ENCODE data around the gene PTCHD1. TPM values are rescaled to one million over a fixed set of nuclear protein-coding genes. Genes with fewer than 3 reads are reported as not detected.

Gene PTCHD1
- polyA plus RNA-seq, 1 of the 3 experiments (the other 2 are of a cell fraction), result not detected

- TF ChIP-seq PBX3 (IDR thresholded peaks at IDR 0.05) (no peak), MEF2A (IDR thresholded peaks at IDR 0.05; ENCODE audit: borderline replicate concordance, low read depth) (no peak), CHD2 (IDR thresholded peaks at IDR 0.05; ENCODE audit: low read length, partially characterized antibody) (no peak), TCF12 (IDR thresholded peaks at IDR 0.05) (no peak), FOSL2 (IDR thresholded peaks at IDR 0.05; ENCODE audit: borderline replicate concordance, low read depth) (no peak), USF1 (IDR thresholded peaks at IDR 0.05; ENCODE audit: borderline replicate concordance, low read depth) (no peak)
Measured at GRCh38 chrX:23312136-23312535, 22.5 kb upstream of the PTCHD1 start (continued).

- H2AFZ ChIP-seq (ENCODE audit: low read depth), result no peak overlapping the region
- H3F3A ChIP-seq (replicated peaks; ENCODE audit: insufficient read depth), result no peaks in the 10 kb centered on the region
- no peak overlapping the region for H3K27ac ChIP-seq (ENCODE audit: low read depth in 2 of 2, low read length in 1 of 2)
- ChIA-PET POLR2A (no interaction called here), CTCF (interaction anchor here (0.6 to 2.7 kb wide), 17 partner anchors 9 to 1333 kb away, joined by 3 to 23 read pairs (median 4); no protein-coding TSS in a partner anchor)
- H3K27me3 ChIP-seq (ENCODE audit: insufficient read depth), result no peaks in the 10 kb centered on the region
- DNase-seq, result peak; percentile 69
- no peak overlapping the region for H3K4me2 ChIP-seq
- no peaks in the 10 kb centered on the region for H3K4me1 ChIP-seq (ENCODE audit: control insufficient read depth in 1 of 2, insufficient read depth in 2 of 2, low read depth in 1 of 2, low read length in 1 of 2)
- 11% methylated on average over 11 of the region's 11 CpGs for WGBS (ENCODE audit: low lambda C conversion rate)
- H3K79me2 ChIP-seq (ENCODE audit: insufficient read depth), result no peaks in the 10 kb centered on the region
- no peaks in the 10 kb centered on the region for H3K9me2 ChIP-seq
- H3K9ac ChIP-seq, result no peak overlapping the region
- no peaks in the 10 kb centered on the region for H3K36me3 ChIP-seq (replicated peaks in 1 of 2; ENCODE audit: control insufficient read depth in 1 of 2, insufficient read depth in 2 of 2, low read length in 1 of 2)
- no peaks in the 10 kb centered on the region for H3K9me3 ChIP-seq
- H3K4me3 ChIP-seq (ENCODE audit: low read depth in 2 of 2, low read length in 1 of 2), result no peak overlapping the region
- no peaks in the 10 kb centered on the region for H4K20me1 ChIP-seq (ENCODE audit: insufficient read depth)
- TF ChIP-seq RXRA (IDR thresholded peaks at IDR 0.05; ENCODE audit: borderline replicate concordance, low read depth) (no peak), YY1 (IDR thresholded peaks at IDR 0.05; ENCODE audit: low read depth) (no peak), EZH2phosphoT487 (IDR thresholded peaks at IDR 0.05; ENCODE audit: borderline replicate concordance, low read depth) (no peak), JUND (IDR thresholded peaks at IDR 0.05) (no peak), MEF2A (IDR thresholded peaks at IDR 0.05; ENCODE audit: borderline replicate concordance, low read depth) (no peak), SMC3 (IDR thresholded peaks at IDR 0.05; ENCODE audit: low read depth, low read length) (peak; percentile 43; the same call in 1 of the 2 replicates), NFIC (IDR thresholded peaks at IDR 0.05; ENCODE audit: borderline replicate concordance) (no peak), MXI1 (IDR thresholded peaks at IDR 0.05; ENCODE audit: low read depth, low read length) (no peak), USF2 (IDR thresholded peaks at IDR 0.05; ENCODE audit: borderline replicate concordance, low read depth, low read length) (no peak), FOSL2 (IDR thresholded peaks at IDR 0.05; ENCODE audit: borderline replicate concordance, low read depth) (no peak), IRF3 (IDR thresholded peaks at IDR 0.05; ENCODE audit: low read depth, low read length) (no peak), ELF1 (IDR thresholded peaks at IDR 0.05) (no peak), POLR2AphosphoS5 (IDR thresholded peaks at IDR 0.05; ENCODE audit: low read depth, low read length) (no peak), ZBTB33 (IDR thresholded peaks at IDR 0.05; ENCODE audit: borderline replicate concordance, low read depth) (no peak), MAX (IDR thresholded peaks at IDR 0.05; ENCODE audit: low read depth) (no peak), RAD21 (IDR thresholded peaks at IDR 0.05; ENCODE audit: low read length) (peak; percentile 69), FOXM1 (IDR thresholded peaks at IDR 0.05; ENCODE audit: low read depth) (no peak)
Measured at GRCh38 chrX:23317799-23318724, 16.6 kb upstream of the PTCHD1 start.

All from SK-N-SH (cell line).